SW 1271 (cell line): ENCODE results near the gene RAG1.

Experiments
- DNase-seq, 2 experiments: peaks; one replicate each; lab custom pipeline; 2025; lab: John Stamatoyannopoulos, UW

The RAG1 gene

GRCh38 chr11:36628141-36628540, 60.3 kb downstream of the RAG1 start:
- no peak for DNase-seq

- DNase-seq: no peak
These were observed 61.0 kb downstream of the RAG1 start for GRCh38 chr11:36628765-36629244.
